Measurements from ENCODE around the gene YEATS2.
"Not testable (repeated sequence)": the region's sequence is repeated elsewhere in the genome, so short reads cannot be mapped to it uniquely, and the experiment has no call there.

YEATS2 gene

DNA sequence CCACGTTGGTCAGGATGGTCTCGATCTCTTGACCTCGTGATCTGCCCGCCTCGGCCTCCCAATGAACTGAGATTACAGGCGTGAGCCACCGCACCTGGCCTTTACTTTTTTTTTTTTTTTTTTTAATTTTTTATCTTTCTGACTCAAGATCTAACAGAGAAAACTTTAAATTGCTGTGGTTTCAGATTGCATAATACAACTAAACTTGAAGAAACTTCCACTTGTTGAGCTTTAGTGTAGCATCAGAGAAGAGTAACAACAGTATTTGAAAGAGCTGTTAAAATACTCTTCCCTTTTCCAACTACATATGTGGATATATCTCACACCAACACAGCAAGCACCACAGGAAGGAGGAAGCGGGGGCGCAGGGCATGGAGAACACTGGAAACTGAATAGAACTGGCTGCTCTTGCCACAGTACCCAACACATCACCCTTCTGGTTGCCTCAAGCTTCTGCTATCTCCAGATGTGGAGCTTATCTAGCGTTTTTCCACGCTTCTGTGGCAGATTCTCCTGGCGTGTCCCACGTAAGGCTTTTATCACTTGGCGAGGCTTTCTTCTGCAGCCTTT is 82.4 kb downstream of the YEATS2 start:
- no peak for DNase-seq

GRCh38 chr3:183781246-183781645 is 83.6 kb downstream of the YEATS2 start:
- DNase-seq, result no peak

DNA sequence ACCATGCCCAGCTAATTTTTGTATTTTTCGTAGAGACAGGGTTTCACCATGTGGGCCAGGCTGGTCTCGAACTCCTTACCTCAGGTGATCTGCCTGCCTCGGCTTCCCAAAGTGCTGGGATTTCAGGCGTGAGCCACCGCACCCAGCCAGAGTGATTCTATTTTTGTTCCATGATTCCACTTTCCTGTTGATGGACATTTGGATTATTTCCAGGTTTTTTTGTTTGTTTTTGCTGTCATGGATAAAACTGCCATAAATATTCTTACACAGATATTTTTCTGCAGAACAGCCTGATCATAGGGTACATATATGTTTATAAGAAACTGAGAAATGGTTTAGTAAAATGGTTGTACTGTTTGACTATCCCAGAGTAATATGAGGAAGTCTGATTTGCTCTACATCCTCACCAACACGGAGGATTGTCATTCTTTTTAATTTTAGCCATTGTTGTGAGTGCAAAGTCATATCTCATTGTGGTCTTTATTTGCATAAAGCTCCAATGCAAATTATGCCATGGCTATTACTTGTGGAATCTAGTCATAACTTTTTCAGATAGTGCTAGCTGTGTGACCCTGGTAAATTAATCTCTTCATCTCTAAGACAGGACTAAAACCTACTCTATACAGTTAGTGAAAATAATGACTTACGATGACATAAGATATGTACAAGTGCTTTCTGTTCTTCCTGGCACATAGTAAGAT is 85.1 kb downstream of the YEATS2 start:
- no peak for DNase-seq

DNA sequence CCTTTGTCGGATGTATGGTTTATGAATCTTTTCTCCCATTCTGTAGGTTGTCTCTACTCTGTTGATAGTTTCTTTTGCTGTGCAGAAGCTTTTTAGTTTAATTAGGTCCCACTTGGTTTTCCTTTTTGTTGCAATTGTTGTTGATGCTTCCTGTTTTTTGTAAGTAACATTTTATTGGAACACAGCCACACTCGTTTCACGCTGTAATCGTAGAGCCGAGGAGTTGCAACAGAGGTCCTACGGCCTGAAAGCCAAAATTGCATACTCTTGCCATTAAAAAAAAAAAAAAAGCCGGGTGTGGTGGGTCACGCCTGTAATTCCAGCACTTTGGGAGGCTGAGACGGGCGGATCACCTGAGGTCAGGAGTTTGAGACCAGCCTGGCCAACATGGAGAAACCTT is 86.9 kb downstream of the YEATS2 start:
- DNase-seq, result not testable (repeated sequence)

DNA sequence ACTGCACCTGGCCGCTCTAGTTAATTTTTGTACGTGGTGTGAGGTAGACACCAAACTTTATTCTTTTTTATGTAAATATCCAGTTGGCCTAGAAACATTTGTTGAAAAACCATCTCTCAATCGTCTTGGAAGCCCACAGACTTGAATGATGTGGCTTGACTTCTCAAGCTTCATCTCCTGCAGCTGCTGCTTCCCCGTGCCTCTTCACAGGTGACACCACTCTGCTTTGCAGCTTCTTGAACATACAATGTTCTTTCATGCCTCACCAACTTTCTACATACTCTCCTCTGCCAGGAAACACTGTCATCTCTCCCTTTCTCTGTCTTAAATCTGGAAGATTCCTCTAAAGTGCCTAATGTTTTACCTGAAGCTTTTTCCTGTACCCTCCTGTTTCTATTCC is 92.2 kb downstream of the YEATS2 start:
- DNase-seq, result no peak

- DNase-seq, result no peak
These were observed 93.1 kb downstream of the YEATS2 start for GRCh38 chr3:183790700-183791099.

GRCh38 chr3:183792976-183793375 is 95.4 kb downstream of the YEATS2 start:
- DNase-seq, result no peak

DNA sequence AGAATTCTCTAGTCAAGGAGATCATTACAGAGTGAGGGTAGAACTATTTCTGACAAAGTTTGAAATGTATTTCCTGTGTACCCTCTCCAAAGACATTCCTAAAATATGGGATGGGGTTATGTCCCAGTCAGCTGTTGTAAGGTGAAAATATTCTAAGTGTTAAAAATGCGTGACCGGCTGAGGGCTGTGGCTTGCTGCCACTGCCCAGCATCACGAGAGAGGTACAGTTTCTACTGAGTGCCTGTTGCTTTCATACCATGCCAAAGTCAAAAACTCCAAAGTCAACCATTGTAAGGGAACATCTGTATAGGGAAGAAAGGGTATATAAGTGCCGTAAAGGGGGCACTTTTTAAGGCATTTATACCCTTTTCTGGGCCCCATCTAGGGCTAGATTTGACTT is 96.9 kb downstream of the YEATS2 start:
- no peak for DNase-seq

GRCh38 chr3:183796372-183796771 is 98.8 kb downstream of the YEATS2 start:
- DNase-seq, result no peak

- no peak for DNase-seq
These were observed 100.4 kb downstream of the YEATS2 start for GRCh38 chr3:183797996-183798395.

GRCh38 chr3:183799461-183799860 is 101.9 kb downstream of the YEATS2 start:
- no peak for DNase-seq

DNA sequence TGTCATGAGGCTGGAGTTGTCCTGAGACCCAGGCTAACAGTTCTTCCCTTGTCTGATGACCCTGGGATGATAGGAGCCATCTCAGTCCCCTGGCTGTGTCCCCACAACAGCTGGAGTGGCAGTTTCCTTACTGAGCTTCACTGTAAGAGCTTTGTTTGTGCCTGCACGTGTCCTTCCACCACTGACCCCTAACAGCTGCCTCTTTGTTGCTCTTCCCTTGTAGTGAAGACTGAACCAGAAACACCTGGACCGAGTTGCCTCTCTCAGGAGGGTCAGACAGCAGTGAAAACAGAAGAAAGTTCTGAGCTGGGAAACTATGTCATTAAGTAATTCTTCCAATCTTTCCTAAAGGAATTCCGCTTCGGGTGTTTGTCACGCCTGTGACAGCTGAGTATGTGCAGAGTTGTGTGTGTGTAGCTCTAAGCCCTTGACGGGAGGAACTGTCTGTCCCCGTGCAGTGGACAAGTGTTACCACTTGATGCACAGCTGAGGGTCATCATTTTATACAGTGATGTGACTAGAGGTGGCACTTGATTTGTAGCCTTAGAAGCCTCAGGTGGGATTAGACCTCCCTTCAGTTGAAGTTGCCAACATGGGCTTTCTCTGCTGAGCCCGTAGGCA is 102.8 kb downstream of the YEATS2 start:
- DNase-seq, result no peak

GRCh38 chr3:183801601-183802000 is 104.0 kb downstream of the YEATS2 start:
- DNase-seq, result no peak

- no peak for DNase-seq
These were observed 105.4 kb downstream of the YEATS2 start for GRCh38 chr3:183802989-183803388.

DNA sequence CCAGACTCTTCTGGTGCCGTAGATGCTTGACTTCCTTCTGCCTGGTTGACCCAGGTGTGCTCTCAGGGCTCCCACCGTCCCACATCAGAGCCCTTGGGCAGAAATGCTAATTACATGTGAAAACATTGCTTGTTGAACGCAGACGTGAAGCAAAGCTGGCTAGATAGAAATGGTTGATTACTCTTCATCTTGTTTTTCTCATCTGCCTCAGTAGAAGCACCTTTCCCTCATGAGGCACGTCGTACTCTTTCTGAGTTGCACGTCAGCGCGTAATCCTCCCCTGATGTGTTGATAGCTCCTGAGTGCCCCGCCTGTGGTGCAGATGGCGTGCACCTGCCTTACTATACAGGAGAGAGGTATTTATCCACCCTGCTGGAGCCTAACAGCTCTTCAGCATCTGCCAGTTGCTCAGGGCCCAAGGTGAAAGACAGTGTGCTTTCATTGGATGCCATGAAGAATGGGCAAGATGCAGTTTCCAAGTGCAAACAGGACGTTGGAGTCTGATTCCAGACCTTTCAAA is 109.7 kb downstream of the YEATS2 start:
- no peak for DNase-seq

- no peak for DNase-seq
These were observed 110.3 kb downstream of the YEATS2 start for GRCh38 chr3:183807881-183808280.

DNA sequence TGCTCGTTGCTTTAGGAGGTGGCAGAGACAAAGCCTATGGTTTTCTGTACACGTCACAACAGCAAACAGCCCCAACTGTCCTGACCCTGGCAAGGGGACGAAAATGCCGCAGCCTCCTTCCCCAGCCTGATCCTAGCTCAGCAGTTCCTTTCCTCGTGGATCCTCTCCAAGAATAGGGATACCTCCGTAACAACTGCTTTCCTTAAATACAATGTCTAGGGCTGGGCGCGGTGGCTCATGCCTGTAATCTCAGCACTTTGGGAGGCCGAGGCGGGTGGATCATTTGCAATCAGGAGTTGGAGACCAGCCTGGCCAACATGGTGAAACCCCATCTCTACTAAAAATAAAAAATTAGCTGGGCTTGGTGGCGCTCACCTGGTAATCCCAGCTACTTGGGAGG is 110.8 kb downstream of the YEATS2 start:
- DNase-seq, result no peak

DNA sequence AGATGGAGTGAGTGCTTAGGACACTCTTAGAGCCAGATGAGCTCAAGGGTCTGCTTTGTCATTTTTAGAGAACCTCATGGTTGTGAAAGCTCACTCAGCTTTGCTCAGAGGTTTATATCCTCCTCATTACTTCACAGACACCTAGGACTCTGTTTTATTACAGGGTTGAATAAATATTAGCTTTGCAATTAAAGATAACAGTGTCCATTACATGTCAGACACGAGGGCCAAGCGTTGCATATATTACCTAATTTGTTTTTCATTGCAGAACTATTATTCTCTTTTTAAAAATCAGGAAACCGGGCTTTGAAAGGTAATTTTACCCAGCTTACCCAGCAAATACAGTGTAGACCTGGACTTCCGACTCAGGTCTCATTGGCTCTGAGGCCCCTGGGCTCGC is 111.7 kb downstream of the YEATS2 start:
- DNase-seq, result no peak

GRCh38 chr3:183810643-183811594 is 113.3 kb downstream of the YEATS2 start:
- DNase-seq, result no peak

DNA sequence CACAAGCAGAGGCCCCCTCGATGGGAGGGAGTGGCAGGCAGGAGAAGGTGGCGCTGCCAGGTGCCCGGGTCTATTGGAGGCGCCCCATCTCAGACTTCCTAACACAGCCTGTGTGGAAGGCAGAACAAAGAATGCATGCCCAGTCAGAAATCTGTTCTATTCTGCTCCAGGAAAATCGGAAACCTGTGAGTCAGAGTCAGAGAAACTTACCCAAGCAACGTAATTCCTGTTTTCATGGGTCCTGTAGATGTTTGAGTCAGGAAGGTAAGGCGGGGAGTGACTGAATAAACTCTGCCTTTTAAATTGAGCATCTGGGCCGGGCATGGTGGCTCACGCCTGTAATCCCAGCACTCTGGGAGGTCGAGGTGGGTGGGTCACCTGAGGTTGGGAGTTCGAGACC is 114.0 kb downstream of the YEATS2 start:
- no peak for DNase-seq

DNA sequence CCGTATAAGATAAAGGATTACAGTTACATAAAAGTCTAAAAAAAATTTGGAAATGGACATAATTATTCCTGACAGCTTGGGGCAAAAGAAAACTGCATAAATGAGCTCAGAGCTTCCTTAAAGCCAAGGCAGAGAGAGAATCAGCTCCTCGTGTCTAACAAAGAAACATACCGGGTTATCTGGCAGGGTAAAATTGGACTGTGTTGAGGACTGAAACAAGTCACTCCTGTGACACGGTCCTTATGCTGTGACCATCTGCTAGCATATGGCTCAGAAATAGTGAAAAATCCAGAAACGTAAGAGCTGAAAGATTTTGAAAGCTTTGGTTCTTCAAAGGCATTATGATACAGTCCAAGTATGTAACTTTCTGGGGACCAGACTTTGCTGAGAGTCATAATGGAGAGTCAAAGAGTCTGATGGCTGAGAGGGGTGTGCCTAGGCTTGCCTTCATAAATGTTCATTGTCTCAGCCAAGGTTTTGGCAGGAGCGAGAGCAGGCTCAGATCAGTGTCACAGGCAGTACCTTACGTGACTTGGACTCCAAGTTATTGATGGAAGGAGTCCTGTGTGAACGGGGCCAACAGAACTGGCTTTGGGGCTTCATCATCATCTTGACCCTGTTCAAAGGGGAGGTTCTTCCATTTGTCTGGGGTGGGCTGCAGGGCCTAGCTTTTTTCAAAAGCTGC is 115.3 kb downstream of the YEATS2 start:
- no peak for DNase-seq

DNA sequence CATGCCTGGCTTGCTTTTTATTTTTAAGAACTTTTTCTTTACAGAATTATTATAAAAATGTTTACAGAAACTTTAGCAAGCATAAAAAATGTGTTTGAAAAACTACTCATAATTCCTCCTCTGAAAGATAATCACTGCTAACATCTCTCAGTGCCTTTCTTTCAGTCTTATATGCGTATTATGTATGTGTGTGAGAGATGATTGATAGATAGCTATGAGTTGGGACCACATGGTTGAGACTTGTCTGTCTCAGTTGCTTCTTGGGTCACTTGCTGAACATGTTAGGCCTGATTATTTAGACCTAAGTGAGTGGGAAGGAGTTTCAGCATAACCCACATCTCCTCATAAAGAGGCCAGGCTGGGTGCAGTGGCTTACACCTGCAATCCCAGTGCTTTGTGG is 116.6 kb downstream of the YEATS2 start:
- no peak for DNase-seq

DNA sequence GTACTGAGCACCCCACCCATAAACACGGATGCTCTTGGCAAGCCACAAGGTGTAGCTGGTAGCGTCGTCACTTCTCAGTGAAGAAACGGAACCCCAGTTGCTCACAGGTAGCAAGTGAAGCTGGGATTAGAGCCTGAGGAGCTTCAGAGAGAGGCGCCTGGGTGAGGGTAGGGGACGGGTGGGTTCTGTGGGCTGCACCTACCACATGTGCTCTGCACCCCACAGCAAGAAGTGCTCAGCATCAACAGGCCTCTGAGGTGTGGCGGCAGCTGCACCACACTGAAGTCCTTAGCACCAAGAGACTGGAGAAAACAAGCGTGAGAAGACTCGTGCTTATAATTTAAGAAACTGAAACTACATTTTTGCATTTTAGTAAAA is 118.0 kb downstream of the YEATS2 start:
- no peak for DNase-seq

Data from effector CD4-positive, alpha-beta T cell (primary cell).